ENCODE data around the gene TCF12. TPM values are rescaled to one million over a fixed set of nuclear protein-coding genes. Genes with fewer than 3 reads are reported as not detected.
A peak's percentile ranks its signal among the peaks of the same experiment; 100 is the strongest.

The TCF12 gene
- total RNA-seq, 1 experiment from 2014 or later, result 76.7 TPM

- Mint-ChIP-seq H3K4me1 (peaks cover 8% of the 10 kb centered on the region in 2 experiments), H3K9me3 (no peaks in the 10 kb centered on the region), H3K27me3 (ENCODE audit: low read depth) (no peaks in the 10 kb centered on the region), H3K27ac (peak overlapping the region in 1 of 3 experiments; percentile 9; a peak in 1 of 7 replicates), H3K4me3 (no peak overlapping the region), H3K36me3 (ENCODE audit: insufficient read depth in 1 of 3, low read depth in 3 of 3) (no peaks in the 10 kb centered on the region)
- peaks cover 2% of the 10 kb centered on the region; the same call in 1 of the 2 replicates for H3K4me1 ChIP-seq (ENCODE audit: insufficient read depth, low read length)
- H4K8ac ChIP-seq (replicated peaks; ENCODE audit: insufficient read length, low read depth, low read length), result no peak overlapping the region
- no peak overlapping the region for H3K9ac ChIP-seq (ENCODE audit: extremely low read depth, insufficient read length, low read length)
- H3K4me2 ChIP-seq (ENCODE audit: insufficient read depth, insufficient read length, low read length), result no peak overlapping the region
- H4K20me1 ChIP-seq (ENCODE audit: control insufficient read depth, insufficient read depth, insufficient read length), result no peaks in the 10 kb centered on the region
- no peak overlapping the region for H2BK12ac ChIP-seq (ENCODE audit: insufficient read length, low read depth, low read length)
- no peak overlapping the region for H2AFZ ChIP-seq (ENCODE audit: low read length)
- no peak overlapping the region for H2AK5ac ChIP-seq (ENCODE audit: insufficient read length, low read length)
- H3K14ac ChIP-seq (ENCODE audit: insufficient read depth, low read length), result no peak overlapping the region
- no peak overlapping the region for H2BK5ac ChIP-seq (ENCODE audit: insufficient read length, low read length)
- H3K23me2 ChIP-seq (ENCODE audit: insufficient read length, low read depth, low read length, poor library complexity, severe bottlenecking), result no peaks in the 10 kb centered on the region
- H3K56ac ChIP-seq (ENCODE audit: insufficient read length, low read depth, low read length), result no peak overlapping the region
- H3K79me1 ChIP-seq (ENCODE audit: insufficient read depth, low read depth, low read length, poor library complexity, severe bottlenecking), result no peaks in the 10 kb centered on the region
- no peak overlapping the region for H4K91ac ChIP-seq (ENCODE audit: insufficient read length, low read depth, low read length)
- H2BK15ac ChIP-seq (ENCODE audit: low read depth, low read length), result no peak overlapping the region
- no peak overlapping the region for H2BK20ac ChIP-seq (ENCODE audit: low read depth, low read length, poor library complexity, severe bottlenecking)
- H3K9me3 ChIP-seq (ENCODE audit: control insufficient read depth, low read depth, low read length), result no peaks in the 10 kb centered on the region
- no peak overlapping the region for H3K18ac ChIP-seq (ENCODE audit: insufficient read length, low read depth, low read length)
- no peak for DNase-seq
- no peak overlapping the region for H3K27ac ChIP-seq (ENCODE audit: insufficient read length, low read depth, low read length)
- no peaks in the 10 kb centered on the region for H3K27me3 ChIP-seq (ENCODE audit: insufficient read depth, low read length)
- no peak overlapping the region for H4K5ac ChIP-seq (ENCODE audit: insufficient read length, low read depth, low read length)
- H3T11ph ChIP-seq (ENCODE audit: low read length), result no peak overlapping the region
- H3K4ac ChIP-seq (ENCODE audit: low read depth, low read length), result no peak overlapping the region
- WGBS (ENCODE audit: extremely low coverage, insufficient read length, low lambda C conversion rate), result no CpG with 5 or more reads among the region's 4 CpGs
- H2BK120ac ChIP-seq (ENCODE audit: low read depth, low read length, poor library complexity, severe bottlenecking), result no peak overlapping the region
- H3K23ac ChIP-seq (ENCODE audit: insufficient read length, low read depth, low read length), result no peak overlapping the region
- H3K79me2 ChIP-seq (ENCODE audit: insufficient read depth, low read length), result no peaks in the 10 kb centered on the region
- no peak for TF ChIP-seq CTCF (conservative IDR thresholded peaks at IDR 0.05)
Measured at GRCh38 chr15:56871867-56872266, 46.6 kb upstream of the TCF12 start.

Measured in H9 (cell line).